ENCODE results near the gene PPP2R5E. TPM values are rescaled to one million over a fixed set of nuclear protein-coding genes. Genes with fewer than 3 reads are reported as not detected.

The PPP2R5E gene
- total and polyA plus RNA-seq, 9 of the 15 experiments (the other 6 are each of a cell fraction or from before 2014, with no cell fraction given), result 4.2 to 30.3 (median 11.0) TPM

DNA sequence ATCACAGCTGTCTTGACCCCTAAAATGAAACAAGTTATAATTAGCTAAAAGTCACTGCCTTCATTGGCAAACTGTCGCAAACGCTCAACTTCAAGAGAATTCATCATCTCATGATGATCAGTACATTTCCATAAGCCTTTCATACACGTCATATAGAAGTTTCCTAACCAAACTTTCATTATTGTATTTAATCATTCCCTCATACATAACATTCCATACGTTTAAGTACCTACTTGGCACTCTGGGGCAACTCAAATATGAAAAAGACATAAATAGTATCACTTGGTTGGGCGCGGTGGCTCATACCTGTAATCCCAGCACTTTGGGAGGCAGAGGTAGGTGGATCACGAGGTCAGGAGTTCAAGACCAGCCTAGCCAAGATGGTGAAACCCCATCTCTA lies 12.4 kb upstream of the PPP2R5E start:
- WGBS (ENCODE audit: insufficient coverage, low coverage, missing lambda C conversion rate), result 39% methylated on average over 7 of the region's 7 CpGs
- CTCF ChIA-PET (ENCODE audit: low intra/inter-chr PET ratio), result no interaction called here
- no peak for DNase-seq (ENCODE audit: extremely low read depth in 1 of 4, low spot score in 3 of 4)
- FAIRE-seq, result no peak
- no peaks in the 10 kb centered on the region for H3K79me2 ChIP-seq (ENCODE audit: control insufficient read depth, insufficient read depth, low read length)
- no peaks in the 10 kb centered on the region for H4K20me1 ChIP-seq (replicated peaks; ENCODE audit: control insufficient read depth, insufficient read depth, low read length)
- no peaks in the 10 kb centered on the region for H3K9me3 ChIP-seq (replicated peaks; ENCODE audit: control insufficient read depth, insufficient read depth, low read depth, low read length)
- no TSS peak for BruUV-seq (replicated peaks)
- POLR2A ChIA-PET, result no interaction called here
- no peak overlapping the region for H3K4me3 ChIP-seq
- no peaks in the 10 kb centered on the region; a peak in 1 of 5 replicates for H3K4me1 ChIP-seq (replicated peaks in 1 of 2; ENCODE audit: control insufficient read depth in 2 of 2, insufficient read depth in 2 of 2, low read length in 2 of 2)
- no peak overlapping the region for H2AFZ ChIP-seq (ENCODE audit: low read depth, low read length)
- no peak for ATAC-seq
- intact Hi-C loops (cut with micrococcal nuclease) (no loop called here), in situ Hi-C loops (cut with MboI) (no loop called here)
- peaks cover 2 to 4% of the 10 kb centered on the region in 2 experiments; a peak in 2 of 5 replicates for H3K27me3 ChIP-seq (ENCODE audit: control insufficient read depth in 2 of 2, insufficient read depth in 2 of 2, low read length in 2 of 2)
- no peak overlapping the region for H3K9ac ChIP-seq (ENCODE audit: insufficient read depth in 1 of 2, low read depth in 2 of 2, low read length in 2 of 2)
- H3K27ac ChIP-seq (ENCODE audit: extremely low read depth, low read depth, low read length), result no peak overlapping the region
- H3K36me3 ChIP-seq (ENCODE audit: control insufficient read depth, insufficient read depth, low read length), result no peaks in the 10 kb centered on the region
- H3K4me2 ChIP-seq (ENCODE audit: insufficient read depth, low read length), result no peak overlapping the region
- H3K9me1 ChIP-seq (ENCODE audit: control insufficient read depth, insufficient read depth, low read length), result no peaks in the 10 kb centered on the region
- TF ChIP-seq, protein P1, sequence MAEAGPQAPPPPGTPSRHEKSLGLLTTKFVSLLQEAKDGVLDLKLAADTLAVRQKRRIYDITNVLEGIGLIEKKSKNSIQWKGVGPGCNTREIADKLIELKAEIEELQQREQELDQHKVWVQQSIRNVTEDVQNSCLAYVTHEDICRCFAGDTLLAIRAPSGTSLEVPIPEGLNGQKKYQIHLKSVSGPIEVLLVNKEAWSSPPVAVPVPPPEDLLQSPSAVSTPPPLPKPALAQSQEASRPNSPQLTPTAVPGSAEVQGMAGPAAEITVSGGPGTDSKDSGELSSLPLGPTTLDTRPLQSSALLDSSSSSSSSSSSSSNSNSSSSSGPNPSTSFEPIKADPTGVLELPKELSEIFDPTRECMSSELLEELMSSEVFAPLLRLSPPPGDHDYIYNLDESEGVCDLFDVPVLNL (CRISPR knock-in tag; IDR thresholded peaks at IDR 0.05; ENCODE audit: low read depth), result no peak
- TF ChIP-seq DIDO1 (tag; IDR thresholded peaks at IDR 0.05; ENCODE audit: low read depth) (no peak), RBM22 (IDR thresholded peaks at IDR 0.05; ENCODE audit: low read depth, low read length, poor library complexity, severe bottlenecking) (no peak), ZMIZ1 (IDR thresholded peaks at IDR 0.05; ENCODE audit: low read depth in 2 of 2, low read length in 2 of 2) (no peak), ZEB2 (IDR thresholded peaks at IDR 0.05) (no peak), NCOA2 (IDR thresholded peaks at IDR 0.05; ENCODE audit: partially characterized antibody in 2 of 2) (no peak), ZNF133 (CRISPR knock-in tag; IDR thresholded peaks at IDR 0.05) (no peak), BRCA1 (IDR thresholded peaks at IDR 0.05) (no peak), BRCA1 (CRISPR knock-in tag; IDR thresholded peaks at IDR 0.05) (no peak), CLOCK (CRISPR knock-in tag; IDR thresholded peaks at IDR 0.05; ENCODE audit: borderline replicate concordance) (no peak), RBM17 (IDR thresholded peaks at IDR 0.05; ENCODE audit: borderline replicate concordance, low read depth, low read length) (no peak), NFE2L1 (tag; IDR thresholded peaks at IDR 0.05; ENCODE audit: borderline replicate concordance, low read depth) (no peak), KDM5B (IDR thresholded peaks at IDR 0.05; ENCODE audit: insufficient replicate concordance, low read depth, low read length) (no peak)
- TF ChIP-seq, protein P2, sequence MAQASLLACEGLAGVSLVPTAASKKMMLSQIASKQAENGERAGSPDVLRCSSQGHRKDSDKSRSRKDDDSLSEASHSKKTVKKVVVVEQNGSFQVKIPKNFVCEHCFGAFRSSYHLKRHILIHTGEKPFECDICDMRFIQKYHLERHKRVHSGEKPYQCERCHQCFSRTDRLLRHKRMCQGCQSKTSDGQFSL (CRISPR knock-in tag; IDR thresholded peaks at IDR 0.05), result no peak
- TF ChIP-seq, protein P2 (tag; IDR thresholded peaks at IDR 0.05), result no peak
